Measurements from ENCODE around the gene FTO.

DNA sequence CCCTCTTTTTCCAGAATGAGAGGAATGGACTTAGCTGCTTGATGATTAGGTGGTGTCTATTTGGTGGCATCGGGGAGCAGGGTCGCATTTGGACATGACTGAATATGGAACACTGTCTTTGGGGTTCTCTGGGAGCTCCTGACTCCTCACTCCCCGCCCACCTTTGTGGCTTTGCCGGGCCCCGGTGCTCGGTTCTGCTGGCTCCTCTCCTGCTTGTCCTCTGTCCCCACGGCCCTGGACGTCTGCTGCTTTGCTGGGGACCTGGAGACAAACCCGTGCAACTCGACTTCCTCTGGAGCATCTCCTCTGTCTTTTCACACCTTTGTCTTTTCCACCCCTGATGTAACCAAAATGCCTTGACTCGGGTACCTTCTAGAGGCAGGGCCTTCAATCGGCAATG, 446.9 kb downstream of the FTO start:
- TF ChIP-seq, protein P1, sequence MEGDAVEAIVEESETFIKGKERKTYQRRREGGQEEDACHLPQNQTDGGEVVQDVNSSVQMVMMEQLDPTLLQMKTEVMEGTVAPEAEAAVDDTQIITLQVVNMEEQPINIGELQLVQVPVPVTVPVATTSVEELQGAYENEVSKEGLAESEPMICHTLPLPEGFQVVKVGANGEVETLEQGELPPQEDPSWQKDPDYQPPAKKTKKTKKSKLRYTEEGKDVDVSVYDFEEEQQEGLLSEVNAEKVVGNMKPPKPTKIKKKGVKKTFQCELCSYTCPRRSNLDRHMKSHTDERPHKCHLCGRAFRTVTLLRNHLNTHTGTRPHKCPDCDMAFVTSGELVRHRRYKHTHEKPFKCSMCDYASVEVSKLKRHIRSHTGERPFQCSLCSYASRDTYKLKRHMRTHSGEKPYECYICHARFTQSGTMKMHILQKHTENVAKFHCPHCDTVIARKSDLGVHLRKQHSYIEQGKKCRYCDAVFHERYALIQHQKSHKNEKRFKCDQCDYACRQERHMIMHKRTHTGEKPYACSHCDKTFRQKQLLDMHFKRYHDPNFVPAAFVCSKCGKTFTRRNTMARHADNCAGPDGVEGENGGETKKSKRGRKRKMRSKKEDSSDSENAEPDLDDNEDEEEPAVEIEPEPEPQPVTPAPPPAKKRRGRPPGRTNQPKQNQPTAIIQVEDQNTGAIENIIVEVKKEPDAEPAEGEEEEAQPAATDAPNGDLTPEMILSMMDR (IDR thresholded peaks at IDR 0.05): no peak
- no peak for TF ChIP-seq POLR2A (IDR thresholded peaks at IDR 0.05)
- TF ChIP-seq POLR2AphosphoS5 (IDR thresholded peaks at IDR 0.05): no peak
